HuH-7 (cell line): Measurements from ENCODE around the gene NUDCD2.
"Not testable (repeated sequence)": the region's sequence is repeated elsewhere in the genome, so short reads cannot be mapped to it uniquely, and the experiment has no call there.

ENCODE experiments used
- DNase-seq: peaks from one replicate; pipeline ENCODE4 v3.0.0; 2011; ENCODE audit warnings: low spot score

The NUDCD2 gene

GRCh38 chr5:163467682-163468081 lies 7.8 kb upstream of the NUDCD2 start:
- no peak for DNase-seq

DNA sequence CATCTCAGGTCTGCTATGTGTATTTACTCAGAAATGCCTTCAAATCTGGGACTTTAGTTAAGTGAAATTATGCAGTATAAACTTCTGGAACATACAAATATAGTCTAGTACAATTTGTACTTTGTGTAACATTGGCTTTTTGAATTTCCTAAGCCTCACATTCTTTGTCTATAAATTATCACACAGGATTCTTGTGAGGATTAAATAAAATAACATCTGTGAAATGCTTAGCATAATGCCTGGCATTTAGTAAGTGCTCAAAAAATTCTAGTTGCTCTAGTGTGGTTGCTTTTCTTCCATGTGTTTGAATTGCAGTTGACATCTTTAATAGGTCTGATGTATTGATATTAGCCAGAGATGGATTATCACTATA lies 3.1 kb upstream of the NUDCD2 start:
- no peak for DNase-seq

GRCh38 chr5:163460562-163461171 lies 765 bp upstream of the NUDCD2 start, which contains the start of gene HMMR:
Gene HMMR, plus strand, starts transcription at chr5:163460632. Its CDS starts 61 bp downstream, at chr5:163460693.
- no peak for DNase-seq

DNA sequence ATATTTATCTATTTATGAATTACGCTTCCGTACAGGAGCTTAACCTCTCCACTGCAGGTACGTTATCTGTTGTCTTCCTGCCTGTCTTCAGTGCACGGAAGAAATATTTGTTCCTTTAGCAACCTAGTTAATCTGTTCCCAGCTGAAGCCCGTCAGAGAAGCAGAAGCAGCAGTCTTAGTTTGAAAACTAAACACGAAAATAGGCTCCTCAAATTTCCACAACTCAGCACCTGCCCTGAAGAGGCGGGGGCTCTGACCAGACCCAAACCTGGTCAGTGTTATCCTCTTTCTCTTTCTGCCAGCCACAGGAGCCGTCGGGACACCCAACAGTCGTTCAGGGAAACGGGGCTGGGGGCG lies 462 bp downstream of the NUDCD2 start:
- no peak for DNase-seq

GRCh38 chr5:163458778-163459385 lies 1.0 kb downstream of the NUDCD2 start:
- no peak for DNase-seq

GRCh38 chr5:163456840-163457239 lies 3.1 kb downstream of the NUDCD2 start:
- DNase-seq, result no peak

DNA sequence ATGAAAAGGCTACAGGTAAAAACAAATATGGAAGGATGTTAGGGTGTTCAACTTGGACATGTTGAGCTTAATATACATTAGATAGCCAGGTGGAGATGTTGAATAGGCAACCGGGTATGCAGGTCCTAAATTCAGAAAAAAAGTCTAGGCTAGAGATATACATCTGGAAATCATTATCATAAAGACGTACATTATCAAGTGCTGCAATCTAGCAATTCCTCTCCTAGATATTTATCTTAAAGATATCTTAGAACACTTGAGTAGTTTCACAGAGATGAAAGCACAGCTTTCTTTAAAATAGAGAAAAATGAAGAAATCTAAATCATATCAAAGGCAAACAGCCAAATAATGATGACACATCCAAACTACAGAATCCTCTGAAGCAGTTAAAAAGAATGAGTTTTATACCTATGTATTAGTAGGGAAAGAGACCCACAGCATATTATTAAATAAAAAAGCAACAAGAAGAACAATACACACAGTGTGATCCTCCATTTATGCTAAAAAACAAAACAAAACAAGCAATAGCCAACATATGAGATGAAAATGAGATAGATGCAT lies 3.8 kb downstream of the NUDCD2 start:
- DNase-seq, result no peak

GRCh38 chr5:163455406-163455805 lies 4.5 kb downstream of the NUDCD2 start:
- not testable (repeated sequence) for DNase-seq

DNA sequence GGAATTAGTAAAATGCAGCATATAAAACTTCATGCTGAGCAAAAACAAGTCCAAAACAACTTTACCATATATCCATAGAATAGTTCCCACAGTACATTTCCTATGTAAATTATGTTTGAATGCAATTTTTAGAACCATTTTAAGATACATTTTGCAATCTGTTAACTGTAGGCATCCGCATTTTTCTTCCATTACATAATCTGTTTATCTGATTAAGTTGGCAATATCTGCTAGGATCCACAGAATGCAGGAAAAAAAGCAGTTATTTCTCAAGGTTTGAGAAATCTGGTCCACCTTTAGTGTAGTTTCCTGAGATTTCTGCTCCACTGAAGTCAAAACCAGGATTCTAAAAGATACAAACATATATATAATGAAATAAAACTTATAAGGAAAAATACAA lies 6.2 kb downstream of the NUDCD2 start:
- no peak for DNase-seq

- DNase-seq, result no peak
These were observed 8.4 kb downstream of the NUDCD2 start for GRCh38 chr5:163451489-163451888.

- no peak for DNase-seq
These were observed 11.4 kb downstream of the NUDCD2 start for GRCh38 chr5:163448491-163448890.

GRCh38 chr5:163447875-163448274 lies 12.0 kb downstream of the NUDCD2 start:
- no peak for DNase-seq

- DNase-seq, result no peak
These were observed 12.7 kb downstream of the NUDCD2 start for GRCh38 chr5:163447191-163447590.

DNA sequence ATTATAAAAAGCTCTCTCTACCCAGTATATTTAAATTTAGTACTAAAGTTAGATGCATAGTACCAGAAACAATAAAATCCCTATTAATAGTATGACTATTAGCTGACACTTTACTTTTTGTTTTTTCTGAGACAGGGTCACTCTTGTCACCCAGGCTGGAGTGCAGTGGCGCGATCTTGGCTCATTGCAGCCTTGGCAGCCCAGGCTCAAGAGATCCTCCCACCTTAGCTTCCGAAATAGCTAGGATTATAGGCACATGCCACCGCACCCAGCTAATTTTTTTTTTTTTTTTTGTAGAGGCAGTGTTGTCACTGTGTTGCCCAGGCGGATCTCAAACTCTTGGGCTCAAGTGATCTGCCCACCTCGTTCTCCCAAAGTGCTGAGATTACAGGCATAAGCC lies 14.6 kb downstream of the NUDCD2 start:
- DNase-seq, result no peak

DNA sequence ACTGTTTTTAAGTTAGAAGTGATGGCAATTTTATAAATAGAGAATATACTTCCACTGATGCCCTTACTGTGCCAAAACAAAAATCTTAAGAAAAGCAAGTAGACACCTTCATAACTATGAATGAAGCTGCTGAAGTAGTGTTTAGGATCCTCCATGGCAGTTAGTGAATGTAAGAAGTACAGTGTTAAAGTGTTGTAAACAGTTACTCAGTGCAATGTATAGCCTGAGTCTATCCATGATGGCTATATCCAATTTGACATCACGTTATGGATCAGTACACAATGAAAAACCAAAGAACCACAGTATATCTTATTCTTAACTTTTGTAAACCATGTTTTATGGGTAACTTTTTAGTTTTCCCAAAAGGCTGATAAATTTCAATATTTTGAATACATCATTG lies 15.4 kb downstream of the NUDCD2 start:
- no peak for DNase-seq

- DNase-seq, result no peak
These were observed 18.9 kb downstream of the NUDCD2 start for GRCh38 chr5:163440954-163441353.

DNA sequence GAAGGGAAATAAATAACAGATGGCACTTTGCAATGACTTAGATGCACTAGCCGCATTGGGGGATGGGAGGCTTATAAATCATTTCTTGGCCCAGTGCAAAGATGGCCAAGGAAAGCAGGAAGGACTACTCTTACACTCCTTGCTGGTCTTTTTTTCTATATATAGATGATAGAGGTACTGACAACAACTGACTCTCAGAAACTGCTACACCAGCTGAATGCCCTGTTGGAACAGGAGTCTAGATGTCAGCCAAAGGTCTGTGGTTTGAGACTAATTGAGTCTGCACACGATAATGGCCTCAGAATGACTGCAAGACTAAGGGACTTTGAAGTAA lies 20.8 kb downstream of the NUDCD2 start:
- no peak for DNase-seq

- peak; percentile 78 for DNase-seq
These were observed 22.4 kb downstream of the NUDCD2 start, which contains the start of gene CCNG1 for GRCh38 chr5:163437309-163438182. Gene CCNG1, plus strand, starts transcription at chr5:163437595. Its CDS starts 1,662 bp downstream, at chr5:163439257.

- no peak for DNase-seq
These were observed 22.9 kb downstream of the NUDCD2 start for GRCh38 chr5:163437011-163437308.

GRCh38 chr5:163436515-163436914 lies 23.4 kb downstream of the NUDCD2 start:
- DNase-seq, result no peak

- DNase-seq, result no peak
These were observed 25.5 kb downstream of the NUDCD2 start for GRCh38 chr5:163434401-163434866.

DNA sequence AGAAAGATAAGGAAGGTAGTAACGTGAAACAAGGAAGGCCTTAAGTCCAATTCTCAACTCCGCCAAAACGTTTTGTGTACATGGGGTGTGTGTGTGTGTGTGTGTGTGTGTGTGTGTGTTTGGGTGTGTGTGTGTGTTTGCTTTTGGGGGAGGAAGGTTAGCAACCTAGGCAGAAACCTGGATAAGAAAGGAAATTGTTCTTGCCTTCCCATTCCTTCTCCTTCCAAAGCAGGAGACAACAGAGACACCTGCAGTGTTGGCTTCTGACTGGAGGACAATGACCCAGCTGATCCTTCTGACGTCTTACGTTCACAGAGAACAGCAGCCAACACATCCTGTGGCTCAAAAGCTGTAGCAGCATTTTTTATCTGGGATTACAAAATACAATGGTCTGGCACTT lies 26.6 kb downstream of the NUDCD2 start:
- DNase-seq, result no peak

DNA sequence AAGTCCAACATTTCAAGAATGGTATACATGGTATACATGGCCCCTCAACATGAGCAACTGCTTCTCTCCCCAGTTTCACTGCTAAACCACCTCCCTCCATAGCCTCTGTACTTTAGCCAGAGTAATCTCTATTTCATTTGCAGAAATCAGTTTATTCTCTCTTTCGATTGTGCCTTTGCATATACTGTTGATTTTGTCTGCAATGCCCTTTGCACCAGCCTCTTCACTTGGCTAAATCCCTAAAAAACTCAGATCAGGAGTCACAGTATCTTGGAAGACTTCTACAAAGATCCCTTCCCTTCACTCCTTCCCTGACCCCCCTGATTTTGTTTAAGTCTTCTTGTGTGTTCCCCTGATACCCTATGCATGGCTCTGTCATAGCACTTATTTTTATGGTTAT lies 27.4 kb downstream of the NUDCD2 start:
- no peak for DNase-seq
